Astrocyte of the spinal cord (primary cell): Measurements from ENCODE around the gene TMEM63B.
"Not testable (repeated sequence)": the region's sequence is repeated elsewhere in the genome, so short reads cannot be mapped to it uniquely, and the experiment has no call there.

Source experiments
- DNase-seq: peaks from one replicate; pipeline ENCODE4 v3.0.0; 2011; ENCODE audit warnings: low read depth, low spot score
- H3K4me3 ChIP-seq: 2 replicates; pipeline ENCODE4 v1.5.1; 2011; ENCODE audit warnings: low read depth, mild to moderate bottlenecking, low read length, moderate library complexity
- CTCF ChIP-seq: IDR thresholded peaks from 2 replicates; pipeline ENCODE4 v1.5.1; 2012; ENCODE audit warnings: low read depth, mild to moderate bottlenecking, low read length, inconsistent platforms
- in situ Hi-C: cut with HindIII; loops from 2 replicates; pipeline ENCODE4 v1.10.0; 2017; ENCODE audit warnings: low sequenced_read_pairs

TMEM63B gene

DNA sequence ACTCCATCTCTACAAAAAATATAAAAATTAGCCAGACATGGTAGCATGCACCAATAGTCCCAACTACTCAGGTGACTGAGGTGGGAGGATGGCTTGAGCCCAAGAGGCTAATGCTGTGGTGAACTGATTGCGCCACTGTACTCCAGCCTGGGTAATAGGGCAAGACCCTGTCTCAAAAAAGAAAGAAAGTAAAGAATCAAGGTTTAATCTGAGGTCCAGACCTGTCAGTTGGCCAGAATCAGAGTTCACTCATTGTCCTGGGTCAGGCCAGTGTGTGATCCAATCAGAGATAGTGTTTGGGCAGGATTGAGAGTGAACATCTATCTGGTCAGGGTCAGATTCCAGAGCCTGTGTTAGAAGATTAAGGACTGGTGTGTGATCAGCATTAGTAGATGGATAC lies 15.5 kb downstream of the TMEM63B start:
- DNase-seq: no peak
- no peak overlapping the region for H3K4me3 ChIP-seq
- in situ Hi-C loops: no loop called here
- TF ChIP-seq CTCF: no peak

- TF ChIP-seq CTCF: no peak
- H3K4me3 ChIP-seq: no peak overlapping the region
- DNase-seq: no peak
- in situ Hi-C loops: no loop called here
Measured at GRCh38 chr6:44143731-44144130, 16.4 kb downstream of the TMEM63B start.

DNA sequence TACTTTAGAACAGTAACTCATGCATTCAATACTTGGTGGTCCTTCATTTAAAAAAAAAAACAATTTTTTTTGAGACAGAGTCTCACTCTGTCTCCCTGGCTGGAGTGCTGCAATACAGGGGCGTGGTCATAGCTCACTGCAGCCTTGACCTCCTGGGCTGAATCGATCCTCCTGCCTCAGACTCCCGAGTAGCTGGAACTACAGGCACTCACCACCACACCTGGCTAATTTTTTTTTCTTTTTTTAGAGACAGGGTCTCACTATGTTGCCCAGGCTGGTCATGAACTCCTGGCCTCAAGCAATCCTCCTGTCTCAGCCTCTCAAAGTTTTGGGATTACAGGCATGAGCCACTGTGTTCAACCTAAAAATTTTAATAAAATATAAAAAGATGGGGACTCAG lies 17.2 kb downstream of the TMEM63B start:
- H3K4me3 ChIP-seq, in situ Hi-C loops, DNase-seq: not testable (repeated sequence)

DNA sequence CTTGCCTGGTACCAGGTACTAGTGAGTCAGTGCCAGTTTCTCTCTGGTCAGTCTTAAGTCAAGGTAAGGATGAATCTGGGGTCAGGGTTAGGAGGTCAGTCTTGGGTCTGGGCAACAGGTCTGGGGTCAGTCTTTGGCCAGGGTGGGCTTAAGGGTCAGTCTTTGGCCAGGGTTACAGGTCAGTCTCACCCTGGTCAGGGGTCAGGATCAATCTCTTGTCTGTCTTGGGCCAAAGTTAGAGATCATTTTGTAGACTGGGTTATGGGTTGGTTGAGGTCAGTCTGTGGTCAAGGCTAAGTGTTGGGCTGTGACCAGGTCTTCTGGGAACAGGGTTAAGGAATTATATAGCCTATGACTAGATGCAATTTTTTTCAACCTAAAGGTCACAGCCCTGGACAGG lies 18.5 kb downstream of the TMEM63B start:
- in situ Hi-C loops: no loop called here
- H3K4me3 ChIP-seq: no peak overlapping the region
- TF ChIP-seq CTCF: no peak

GRCh38 chr6:44146685-44147084 lies 19.3 kb downstream of the TMEM63B start:
- in situ Hi-C loops: no loop called here
- no peak overlapping the region for H3K4me3 ChIP-seq
- TF ChIP-seq CTCF: no peak
- no peak for DNase-seq

More for the DNA sequence above, 18.5 kb downstream of the TMEM63B start:
- no peak for DNase-seq

DNA sequence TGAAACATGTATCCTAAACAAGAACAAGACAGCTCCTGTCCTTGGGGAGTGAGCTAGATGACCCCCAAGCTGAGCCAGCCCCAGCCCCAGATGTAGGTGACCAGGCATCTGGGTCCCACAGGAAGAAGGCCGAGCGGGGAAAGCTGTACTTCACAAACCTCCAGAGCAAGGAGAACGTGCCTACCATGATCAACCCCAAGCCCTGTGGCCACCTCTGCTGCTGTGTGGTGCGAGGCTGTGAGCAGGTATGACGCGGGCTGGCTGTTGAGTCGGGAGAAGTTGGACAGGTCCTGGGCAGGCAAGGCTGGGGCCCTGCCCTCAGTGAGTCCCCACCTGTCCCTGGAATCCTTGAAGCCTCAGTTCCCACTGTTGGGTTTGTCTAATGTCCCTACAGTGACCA lies 19.9 kb downstream of the TMEM63B start:
- no peak overlapping the region for H3K4me3 ChIP-seq
- no peak for DNase-seq
- TF ChIP-seq CTCF: no peak
- in situ Hi-C loops: no loop called here

DNA sequence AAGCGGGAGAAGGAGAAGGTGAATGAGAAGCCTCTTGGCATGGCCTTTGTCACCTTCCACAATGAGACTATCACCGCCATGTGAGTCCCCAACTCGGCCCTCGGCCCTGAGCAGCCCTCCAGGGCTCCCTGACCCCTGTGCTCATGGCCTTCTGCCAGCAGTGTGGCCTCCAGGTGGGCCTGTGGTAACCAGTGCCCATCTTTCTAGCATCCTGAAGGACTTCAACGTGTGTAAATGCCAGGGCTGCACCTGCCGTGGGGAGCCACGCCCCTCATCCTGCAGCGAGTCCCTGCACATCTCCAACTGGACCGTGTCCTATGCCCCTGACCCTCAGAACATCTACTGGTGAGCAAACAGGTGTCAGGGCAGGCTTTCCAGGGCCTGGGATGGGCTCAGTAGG lies 21.0 kb downstream of the TMEM63B start:
- in situ Hi-C loops: no loop called here
- TF ChIP-seq CTCF: no peak
- H3K4me3 ChIP-seq: no peak overlapping the region
- no peak for DNase-seq
